ENCODE results near the gene PRODH2. TPM values are rescaled to one million over a fixed set of nuclear protein-coding genes. Genes with fewer than 3 reads are reported as not detected.

Gene PRODH2
- total and polyA plus RNA-seq, 10 of the 15 experiments (the other 5 are each of a cell fraction or from before 2014, with no cell fraction given), result 0.07 TPM; not detected in 9

DNA sequence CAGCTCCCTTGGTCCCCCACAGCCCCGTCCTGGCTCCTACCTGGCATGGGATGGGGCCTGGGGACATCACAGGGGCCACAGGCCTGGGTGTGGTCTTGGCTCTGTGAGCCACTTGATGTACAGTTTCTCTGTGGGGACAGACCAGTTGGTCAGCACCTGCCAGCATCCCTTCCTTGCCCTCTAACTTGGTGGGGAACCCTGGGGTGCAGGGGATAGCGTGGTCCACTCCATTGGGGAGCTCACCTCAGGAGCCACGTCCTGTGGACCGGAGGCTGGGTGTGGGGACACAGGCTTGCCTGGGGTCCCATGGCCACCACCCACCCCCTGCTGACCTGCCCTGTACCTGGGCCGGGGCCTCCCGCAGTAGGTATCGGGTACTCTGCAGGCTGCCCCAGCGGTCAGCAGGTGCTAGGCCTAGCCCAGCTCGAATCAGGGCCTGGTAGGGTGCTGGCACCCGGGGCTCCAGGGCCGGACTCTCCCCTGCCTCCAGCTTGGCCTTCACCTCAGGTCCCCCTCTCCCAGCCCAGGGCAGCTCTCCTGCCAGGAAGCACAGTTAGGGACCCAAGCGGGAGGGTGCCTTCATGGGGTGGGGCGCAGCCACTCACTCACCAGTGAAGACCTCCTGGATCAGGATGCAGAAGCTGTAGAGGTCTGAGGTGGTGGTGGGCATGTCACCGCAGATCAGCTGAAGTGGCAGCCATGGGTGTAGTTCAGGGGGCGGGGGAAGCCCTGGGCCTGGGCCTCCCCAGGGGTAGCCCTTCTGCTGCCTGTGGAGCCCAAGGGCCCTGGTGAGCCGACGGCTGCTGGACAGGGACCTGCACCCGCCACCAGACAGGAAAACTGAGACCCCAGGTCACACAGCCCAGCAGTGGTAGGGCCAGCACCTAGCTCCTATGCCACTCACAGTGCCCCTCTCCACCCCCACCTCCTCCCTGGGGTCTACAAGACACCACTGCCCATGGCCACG lies 22.4 kb downstream of the PRODH2 start:
- H2AFZ ChIP-seq (ENCODE audit: control insufficient read depth, low read depth, low read length), result no peak overlapping the region
- H3K4me2 ChIP-seq (ENCODE audit: control insufficient read depth, insufficient read depth), result no peak overlapping the region
- WGBS (ENCODE audit: insufficient coverage, insufficient replicate concordance, low lambda C conversion rate, missing lambda C conversion rate), result 52% methylated on average over 15 of the region's 19 CpGs
- SMC1A ChIA-PET (ENCODE audit: uncharacterized antibody, unreplicated experiment), result no interaction called here
- DNase-seq (ENCODE audit: low read depth, low spot score) (no peak), FAIRE-seq (no peak), ATAC-seq (no peak)
- BruUV-seq (replicated peaks), result no TSS peak
- H3K4me3 ChIP-seq, result no peak overlapping the region
- no peak overlapping the region for H3K27ac ChIP-seq (ENCODE audit: control insufficient read depth, insufficient read depth)
- POLR2A ChIA-PET, result interaction anchor here (0.5 kb wide), 1 partner anchor 10 kb away, joined by 3 read pairs; no protein-coding TSS in a partner anchor
- intact Hi-C loops (cut with micrococcal nuclease; ENCODE audit: unreplicated experiment) (no loop called here), in situ Hi-C loops (cut with MboI) (no loop called here)
- H3K36me3 ChIP-seq (ENCODE audit: control insufficient read depth in 2 of 2, insufficient read depth in 2 of 2, low read length in 1 of 2), result no peaks in the 10 kb centered on the region
- H3K9me3 ChIP-seq (replicated peaks; ENCODE audit: control insufficient read depth, insufficient read depth, low read length), result no peaks in the 10 kb centered on the region
- no peaks in the 10 kb centered on the region for H4K20me1 ChIP-seq (ENCODE audit: control insufficient read depth, insufficient read depth)
- H3K27me3 ChIP-seq (replicated peaks in 1 of 2; ENCODE audit: control insufficient read depth in 2 of 2, insufficient read depth in 2 of 2, low read length in 1 of 2), result no peaks in the 10 kb centered on the region; a peak in 1 of 4 replicates
- H3K9ac ChIP-seq (ENCODE audit: control insufficient read depth, insufficient read depth, low read length), result no peak overlapping the region
- CTCF ChIA-PET, result interaction anchor here (1.0 to 3.1 kb wide), 3 partner anchors 10 to 97 kb away, joined by 3 to 12 read pairs (median 3); no protein-coding TSS in a partner anchor
- TF ChIP-seq MYC (IDR thresholded peaks at IDR 0.05; ENCODE audit: insufficient read depth, insufficient read length, insufficient replicate concordance, low read length, severe bottlenecking), result no peak
- no peak for TF ChIP-seq WRNIP1 (IDR thresholded peaks at IDR 0.05; ENCODE audit: borderline replicate concordance, low read depth, low read length)
- no peak for TF ChIP-seq KAT2A (conservative IDR thresholded peaks at IDR 0.05; ENCODE audit: control insufficient read depth, low read depth, low read length)
- no peak for TF ChIP-seq IKZF2 (IDR thresholded peaks at IDR 0.05)
- TF ChIP-seq TARDBP (IDR thresholded peaks at IDR 0.05; ENCODE audit: borderline replicate concordance), result no peak
- RAD21 ChIA-PET (ENCODE audit: unreplicated experiment), result no interaction called here
- no peaks in the 10 kb centered on the region for H3K4me1 ChIP-seq (ENCODE audit: control insufficient read depth, insufficient read depth, low read length)
- H3K79me2 ChIP-seq (ENCODE audit: control insufficient read depth, insufficient read depth, low read length), result no peaks in the 10 kb centered on the region
